Activated T-helper 9 cell treated with anti-CD3 and anti-CD28 coated beads, Interleukin-2, amount 50 U/mL, for 16 hours (primary cell): ENCODE data around the gene DNLZ.

Experiments
- DNase-seq: peaks from one replicate; pipeline ENCODE4 v3.0.0-alpha.2; 2020; ENCODE audit warnings: low read depth

The DNLZ gene

DNA sequence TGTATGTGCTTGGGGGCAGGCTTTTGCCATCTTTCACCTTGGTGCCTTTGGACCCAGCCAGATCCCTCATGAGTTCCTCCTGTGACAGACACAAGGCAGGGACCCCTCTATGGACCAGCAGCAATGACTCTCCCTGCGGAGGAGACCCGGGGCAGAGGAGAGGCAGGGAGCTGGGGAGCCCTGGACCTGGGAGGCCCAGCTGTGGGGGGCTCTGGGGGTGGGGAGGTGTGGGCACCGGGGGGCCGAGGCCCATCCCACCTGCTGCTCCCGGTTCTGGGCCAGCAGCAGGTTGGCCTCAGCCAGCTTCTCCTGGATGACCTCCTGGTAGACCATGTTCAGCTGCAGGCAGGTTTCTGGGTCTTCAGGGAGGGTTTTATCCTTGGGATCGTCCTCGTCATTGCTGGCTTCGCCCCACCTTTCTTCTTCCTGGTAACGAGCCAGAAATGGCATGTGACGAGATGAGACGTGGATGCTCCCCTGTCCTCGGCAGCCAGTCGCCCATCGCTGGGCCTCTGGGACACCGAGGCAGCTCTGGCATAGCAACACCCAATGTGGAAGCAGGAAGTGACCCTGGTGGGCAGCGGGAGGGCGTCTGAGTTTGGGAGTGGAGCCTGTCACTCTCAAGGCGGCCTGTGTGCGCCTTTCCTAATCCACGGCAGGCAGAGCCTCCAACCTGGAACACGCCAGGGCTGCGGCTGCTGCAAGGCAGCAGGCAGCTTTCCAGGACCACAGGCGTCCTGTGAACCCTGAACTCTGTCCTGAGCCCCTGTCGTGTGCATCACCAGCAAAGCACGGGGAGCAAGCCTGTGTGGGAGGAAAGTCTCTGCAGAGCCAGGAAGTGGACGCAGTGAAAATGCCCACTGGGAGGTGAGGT, 32.0 kb upstream of the DNLZ start:
- no peak for DNase-seq

GRCh38 chr9:136395020-136395340, 31.4 kb upstream of the DNLZ start:
- no peak for DNase-seq

GRCh38 chr9:136394312-136395019, 30.9 kb upstream of the DNLZ start:
- no peak for DNase-seq

GRCh38 chr9:136393531-136393930, 30.0 kb upstream of the DNLZ start:
- no peak for DNase-seq

DNA sequence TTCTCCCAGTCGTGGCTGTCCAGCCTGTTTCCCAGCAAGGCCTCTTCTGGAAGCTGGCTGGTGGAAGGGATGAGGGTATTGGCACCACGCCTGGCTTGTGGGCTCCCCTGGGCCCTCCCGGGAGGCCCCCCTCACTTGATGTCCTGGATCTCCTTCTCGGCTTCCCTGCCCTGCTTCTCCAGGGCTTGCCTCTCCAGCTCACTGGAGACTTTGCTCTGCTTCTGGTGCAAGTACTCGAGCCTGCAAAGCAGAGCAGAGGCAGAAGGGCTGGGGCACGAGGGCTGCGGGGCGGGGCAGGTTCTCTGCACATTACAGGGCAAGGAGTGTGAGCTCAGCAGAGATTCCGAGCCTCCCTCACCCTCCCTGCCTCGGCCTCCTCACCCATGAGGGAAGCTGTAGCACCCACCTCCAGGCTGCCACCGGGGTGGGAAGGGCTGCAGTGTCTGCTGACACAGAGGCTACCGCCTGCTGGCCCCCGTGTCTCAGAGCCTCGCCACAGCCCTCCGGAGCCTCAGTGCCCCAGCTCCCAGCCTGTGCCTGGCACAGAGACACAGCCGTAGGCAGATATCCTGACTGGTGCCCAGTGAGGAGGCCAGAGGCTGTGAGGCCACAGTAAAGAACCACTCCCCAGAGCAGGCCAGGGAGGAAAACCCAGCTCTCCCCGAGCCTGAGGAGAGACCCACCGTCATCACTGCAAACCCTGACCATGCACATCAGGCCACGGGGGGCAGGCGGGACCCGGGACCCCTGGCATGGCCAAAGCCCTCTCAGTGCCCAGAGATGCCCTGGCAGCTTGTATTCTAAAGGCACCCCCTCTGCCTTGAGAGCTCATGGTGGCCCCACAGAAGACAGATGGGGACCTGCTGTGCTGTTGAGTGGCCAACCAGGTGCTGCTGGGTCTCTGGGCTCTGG, 29.2 kb upstream of the DNLZ start:
- no peak for DNase-seq

DNA sequence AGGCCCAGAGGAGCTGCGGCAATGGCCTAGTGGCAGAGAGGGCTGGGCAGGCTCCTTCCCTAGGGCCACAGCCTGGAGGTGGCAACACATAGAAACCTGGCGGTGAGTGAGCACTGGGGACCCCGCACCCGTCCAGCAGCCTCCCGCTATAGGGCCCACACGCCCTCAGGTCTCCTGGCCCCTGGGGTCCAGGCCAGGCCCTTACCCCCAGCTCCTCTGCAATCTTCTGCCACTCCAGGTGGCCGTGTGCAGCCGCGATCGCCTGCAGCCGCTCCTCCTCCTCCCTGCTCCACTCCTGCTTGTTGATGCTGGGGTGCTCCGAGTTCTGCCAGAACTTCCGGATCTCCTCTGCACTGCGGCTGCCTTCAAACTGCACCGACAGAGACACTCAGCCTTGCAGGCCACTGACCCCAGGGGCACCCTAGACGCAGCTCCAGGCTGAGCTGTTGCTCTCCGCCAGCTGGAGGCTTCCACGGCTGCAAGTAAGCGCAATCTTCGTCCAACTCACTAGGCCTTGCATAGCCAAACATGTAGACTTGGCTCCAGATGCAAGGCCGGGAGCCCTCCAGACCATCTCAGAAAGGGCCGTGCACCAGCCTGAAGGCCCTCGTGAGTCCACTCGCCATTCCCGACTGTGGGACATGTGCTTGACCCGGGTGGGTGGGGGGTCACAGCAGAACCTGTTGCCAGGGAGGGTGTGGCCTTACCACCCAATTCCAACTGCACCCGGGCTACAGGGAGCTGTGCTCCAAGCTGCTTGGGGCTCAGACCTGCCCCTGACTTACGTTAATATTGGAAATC, 28.4 kb upstream of the DNLZ start:
- DNase-seq = no peak

- DNase-seq = no peak
These were observed 25.9 kb upstream of the DNLZ start for GRCh38 chr9:136389396-136389795.

DNA sequence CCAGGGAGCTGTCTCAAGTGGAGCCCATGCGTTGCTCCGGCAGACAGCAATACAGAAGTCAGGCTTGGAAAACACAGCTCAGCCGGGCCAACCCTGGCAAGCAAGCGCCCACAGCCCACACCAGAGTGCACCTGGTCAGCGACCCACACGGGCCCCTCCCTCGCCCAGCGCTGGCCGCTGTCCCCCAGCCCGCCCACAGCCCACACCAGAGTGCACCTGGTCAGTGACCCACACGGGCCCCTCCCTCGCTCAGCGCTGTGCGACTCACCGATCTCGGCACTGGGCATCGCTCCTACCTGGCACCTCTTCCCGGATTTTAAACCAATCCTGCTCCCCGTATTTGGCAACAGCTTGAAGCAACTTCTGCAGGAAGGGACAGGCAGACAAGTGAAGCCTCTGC, 23.7 kb upstream of the DNLZ start:
- no peak for DNase-seq

DNA sequence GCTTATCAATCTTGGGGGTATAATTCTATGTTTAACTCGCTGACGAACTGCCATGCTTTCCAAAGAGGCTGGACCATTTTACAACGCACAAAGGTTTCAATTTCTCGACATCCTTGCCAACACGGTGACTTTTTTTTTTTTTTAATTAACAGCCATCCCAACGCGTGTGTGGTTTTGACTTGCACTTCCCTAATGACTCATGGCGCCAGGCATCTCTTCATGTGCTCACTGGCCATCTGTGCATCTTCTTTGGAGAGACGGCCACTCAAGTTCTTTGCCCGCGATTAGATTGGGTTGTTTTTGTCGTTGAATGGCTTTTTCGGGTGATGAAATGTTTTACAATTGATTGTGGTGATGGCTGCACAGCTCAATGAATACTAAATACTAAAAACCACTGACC, 22.5 kb upstream of the DNLZ start:
- DNase-seq = no peak

GRCh38 chr9:136385015-136385414, 21.5 kb upstream of the DNLZ start:
- no peak for DNase-seq

DNA sequence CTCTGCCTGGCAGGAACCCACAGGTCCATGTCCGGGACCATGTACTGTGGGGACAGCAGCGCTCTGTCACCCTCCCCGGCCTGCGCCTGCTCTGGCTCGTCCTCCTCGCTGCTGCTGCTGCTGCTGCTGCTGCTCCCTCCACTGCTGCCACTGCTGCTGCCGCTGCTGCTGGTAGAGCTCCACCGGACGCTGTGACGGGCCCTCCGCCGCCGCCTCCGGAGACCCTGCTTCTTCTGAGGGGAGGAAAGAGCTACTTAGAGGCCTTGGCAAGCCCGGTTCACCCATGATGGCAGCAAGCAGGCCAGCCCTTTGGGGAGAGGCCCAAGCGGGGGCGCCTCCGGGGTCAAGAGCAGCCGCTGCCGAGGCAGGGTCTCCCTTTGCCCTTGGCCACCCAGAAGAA, 19.9 kb upstream of the DNLZ start:
- no peak for DNase-seq

GRCh38 chr9:136381966-136382513, 18.5 kb upstream of the DNLZ start:
- no peak for DNase-seq

GRCh38 chr9:136381311-136381710, 17.8 kb upstream of the DNLZ start:
- no peak for DNase-seq

GRCh38 chr9:136380381-136380780, 16.8 kb upstream of the DNLZ start:
- no peak for DNase-seq

- no peak for DNase-seq
These were observed 16.3 kb upstream of the DNLZ start for GRCh38 chr9:136379891-136380290.

DNA sequence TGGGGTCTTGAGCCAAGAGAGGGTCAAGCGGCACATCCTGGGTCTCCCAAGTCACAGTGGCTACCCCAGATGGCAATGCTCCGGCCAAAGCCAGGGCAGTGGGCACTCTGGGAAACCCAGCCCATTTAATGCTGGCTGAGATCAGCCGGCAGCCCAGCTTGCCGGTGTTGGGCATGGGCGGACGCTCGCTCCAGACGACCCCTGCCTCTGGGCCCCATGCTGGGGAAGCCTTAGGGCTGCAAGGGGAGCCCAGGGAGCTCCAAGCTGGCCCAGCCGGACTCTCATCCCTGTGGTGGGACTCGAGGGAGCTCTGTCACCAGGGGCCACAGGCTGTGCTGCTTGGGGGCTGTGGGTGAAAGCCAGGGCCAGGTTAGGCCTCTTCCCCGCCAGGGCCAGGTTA, 15.9 kb upstream of the DNLZ start:
- no peak for DNase-seq

GRCh38 chr9:136379003-136379287, 15.4 kb upstream of the DNLZ start:
- DNase-seq = no peak

DNA sequence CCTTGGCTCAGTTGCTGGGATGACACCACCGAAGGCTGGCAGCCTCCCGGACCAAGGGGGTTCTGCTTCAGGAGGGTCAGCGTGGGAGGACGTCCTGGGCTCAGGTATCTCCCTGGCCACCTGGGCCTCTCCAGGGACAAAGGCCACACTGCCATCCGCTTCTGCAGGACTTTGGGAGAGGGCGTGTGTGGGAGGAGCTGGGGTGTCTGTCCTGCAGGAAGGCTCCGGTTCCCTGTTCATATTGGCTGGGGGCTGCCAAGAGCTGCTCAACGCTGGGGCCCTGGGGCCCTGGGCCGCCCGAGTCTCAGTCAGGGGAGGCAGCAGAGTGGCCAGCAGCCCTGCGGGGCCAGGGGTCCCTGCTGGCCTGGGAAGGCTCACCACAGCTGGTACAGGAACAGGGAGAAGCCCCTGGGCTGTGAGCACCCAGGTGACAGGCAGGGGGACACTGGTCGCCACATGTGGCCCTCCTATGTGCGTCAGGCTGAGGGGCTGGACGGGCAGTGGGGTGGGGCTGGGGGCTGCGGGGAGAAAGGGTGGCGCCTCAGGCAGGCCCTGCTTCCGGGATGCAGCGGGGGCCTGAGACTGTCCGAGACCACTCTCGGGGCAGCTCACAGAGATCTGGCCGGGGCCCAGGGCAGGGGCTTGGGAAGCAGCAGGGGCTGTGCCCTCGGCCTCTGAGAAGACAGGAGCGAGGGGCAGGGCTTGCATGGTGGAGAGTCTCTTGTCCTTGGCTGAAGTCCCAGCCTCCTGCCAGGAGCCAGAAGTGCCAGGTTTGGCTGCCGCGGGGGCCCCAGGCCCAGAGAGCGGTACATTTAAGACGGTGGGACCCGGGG, 14.8 kb upstream of the DNLZ start:
- no peak for DNase-seq

- DNase-seq = no peak
These were observed 14.0 kb upstream of the DNLZ start for GRCh38 chr9:136377341-136378169.

GRCh38 chr9:136376457-136376856, 12.9 kb upstream of the DNLZ start:
- DNase-seq = no peak
